ENCODE results near the gene DNAJA3. TPM values are rescaled to one million over a fixed set of nuclear protein-coding genes. Genes with fewer than 3 reads are reported as not detected.

The DNAJA3 gene
- total and polyA plus RNA-seq, 4 donors, result 24.8 to 38.5 (median 35.5) TPM

GRCh38 chr16:4409081-4409932 lies 16.4 kb upstream of the DNAJA3 start:
- H3K9me3 ChIP-seq (ENCODE audit: control insufficient read depth in 4 of 4, insufficient read depth in 3 of 4, low read length in 3 of 4), result no peaks in the 10 kb centered on the region
- no peak overlapping the region for H3K4me3 ChIP-seq
- H3K4me1 ChIP-seq (ENCODE audit: control insufficient read depth in 5 of 5, insufficient read depth in 5 of 5, low read length in 5 of 5), result peaks cover 0 to 45% (median 8%) of the 10 kb centered on the region in 5 donors
- TF ChIP-seq CTCF (IDR thresholded peaks at IDR 0.05; ENCODE audit: control extremely low read depth, extremely low read depth), result no peak
- DNase-seq (no peak), ATAC-seq (ENCODE audit: insufficient read depth, low FRiP score) (no peak)
- no peak overlapping the region for H3K9ac ChIP-seq (ENCODE audit: insufficient read depth in 1 of 2, low read length in 2 of 2)
- no peaks in the 10 kb centered on the region for H3K27me3 ChIP-seq (ENCODE audit: control insufficient read depth in 3 of 3, insufficient read depth in 3 of 3, low read length in 2 of 3)
- H3K36me3 ChIP-seq (ENCODE audit: control insufficient read depth in 4 of 4, insufficient read depth in 4 of 4, low read length in 4 of 4), result peaks cover 0 to 40% (median 2%) of the 10 kb centered on the region in 4 donors
- WGBS, 2 donors, result 94% methylated on average over 19 of the region's 19 CpGs
- no peak overlapping the region for H3K27ac ChIP-seq (ENCODE audit: low read depth in 1 of 2, low read length in 1 of 2)

GRCh38 chr16:4410335-4411075 lies 15.2 kb upstream of the DNAJA3 start:
- H3K4me3 ChIP-seq, result no peak overlapping the region
- H3K27ac ChIP-seq (ENCODE audit: low read depth in 1 of 2, low read length in 1 of 2), result no peak overlapping the region
- H3K27me3 ChIP-seq (ENCODE audit: control insufficient read depth in 3 of 3, insufficient read depth in 3 of 3, low read length in 2 of 3), result no peaks in the 10 kb centered on the region
- ATAC-seq (ENCODE audit: insufficient read depth, low FRiP score) (no peak), DNase-seq (peak; percentile 96 to 99 (median 99))
- peaks cover 0 to 53% (median 12%) of the 10 kb centered on the region in 5 donors for H3K4me1 ChIP-seq (ENCODE audit: control insufficient read depth in 5 of 5, insufficient read depth in 5 of 5, low read length in 5 of 5)
- TF ChIP-seq CTCF (IDR thresholded peaks at IDR 0.05; ENCODE audit: control extremely low read depth, extremely low read depth), result no peak
- no peaks in the 10 kb centered on the region for H3K9me3 ChIP-seq (ENCODE audit: control insufficient read depth in 4 of 4, insufficient read depth in 3 of 4, low read length in 3 of 4)
- 65 to 68% methylated on average over 15 of the region's 15 CpGs for WGBS, 2 donors
- no peak overlapping the region for H3K9ac ChIP-seq (ENCODE audit: insufficient read depth in 1 of 2, low read length in 2 of 2)
- H3K36me3 ChIP-seq (ENCODE audit: control insufficient read depth in 4 of 4, insufficient read depth in 4 of 4, low read length in 4 of 4), result peaks cover 0 to 28% (median 2%) of the 10 kb centered on the region in 4 donors

GRCh38 chr16:4411684-4412083 lies 14.0 kb upstream of the DNAJA3 start:
- Histone ChIP-seq H3K4me3 (no peak overlapping the region), H3K36me3 (ENCODE audit: control insufficient read depth in 4 of 4, insufficient read depth in 4 of 4, low read length in 4 of 4) (peaks cover 0 to 23% (median 0%) of the 10 kb centered on the region in 4 donors), H3K9ac (ENCODE audit: insufficient read depth in 1 of 2, low read length in 2 of 2) (no peak overlapping the region), H3K27me3 (ENCODE audit: control insufficient read depth in 3 of 3, insufficient read depth in 3 of 3, low read length in 2 of 3) (no peaks in the 10 kb centered on the region), H3K27ac (ENCODE audit: low read depth in 1 of 2, low read length in 1 of 2) (peak overlapping the region in 1 of 2 donors; percentile 31), H3K9me3 (ENCODE audit: control insufficient read depth in 4 of 4, insufficient read depth in 3 of 4, low read length in 3 of 4) (no peaks in the 10 kb centered on the region), H3K4me1 (ENCODE audit: control insufficient read depth in 5 of 5, insufficient read depth in 5 of 5, low read length in 5 of 5) (peaks cover 0 to 57% (median 13%) of the 10 kb centered on the region in 5 donors)
- DNase-seq, result peak; percentile 86 to 93 (median 87)
- ATAC-seq (ENCODE audit: insufficient read depth, low FRiP score), result no peak
- 73 to 86% methylated on average over 16 of the region's 16 CpGs for WGBS, 2 donors
- TF ChIP-seq CTCF (IDR thresholded peaks at IDR 0.05; ENCODE audit: control extremely low read depth, extremely low read depth), result no peak

All from lung (tissue), 12 donors.